Activated naive CD8-positive, alpha-beta T cell (primary cell): Measurements from ENCODE around the gene COPS8.

ENCODE experiments used
- H3K27ac Mint-ChIP-seq: one replicate; pipeline ENCODE4 v1.8.0; 2021; ENCODE audit warnings: mixed read lengths
- H3K27me3 Mint-ChIP-seq: one replicate; pipeline ENCODE4 v1.8.0; 2021; ENCODE audit warnings: mixed read lengths
- H3K36me3 Mint-ChIP-seq: one replicate; pipeline ENCODE4 v1.8.0; 2021; ENCODE audit warnings: mixed read lengths
- H3K4me1 Mint-ChIP-seq: one replicate; pipeline ENCODE4 v1.8.0; 2021; ENCODE audit warnings: low read depth, mixed read lengths
- H3K4me3 Mint-ChIP-seq: one replicate; pipeline ENCODE4 v1.8.0; 2021; ENCODE audit warnings: mild to moderate bottlenecking, mixed read lengths
- H3K9me3 Mint-ChIP-seq: one replicate; pipeline ENCODE4 v1.8.0; 2021; ENCODE audit warnings: low read depth, mixed read lengths

COPS8 gene

DNA sequence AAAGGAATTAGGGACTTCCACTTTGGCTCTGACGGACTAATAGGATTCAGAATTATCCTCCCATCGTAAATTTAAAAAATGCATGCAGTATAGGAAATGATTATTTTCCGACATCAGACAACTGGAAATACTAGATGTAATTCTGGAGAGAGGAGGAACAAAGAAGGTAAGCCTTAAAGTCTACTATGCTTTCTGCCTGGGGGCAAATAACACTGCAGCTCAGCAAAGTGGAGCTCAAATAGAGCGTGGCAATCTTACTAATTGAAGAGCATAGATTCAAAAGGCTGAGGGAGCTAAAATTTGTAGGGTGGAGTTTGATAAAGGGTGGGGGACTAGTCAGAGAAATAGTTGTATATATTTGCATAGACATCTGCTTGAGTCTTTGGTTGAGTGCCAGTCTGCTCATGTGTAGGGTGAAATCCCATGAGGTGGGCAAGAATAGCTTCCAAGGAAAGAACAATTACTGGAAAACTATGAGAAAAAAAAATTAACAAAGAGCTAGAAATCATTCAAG lies 23.8 kb downstream of the COPS8 start:
- peaks cover 30% of the 10 kb centered on the region for H3K36me3 Mint-ChIP-seq
- H3K27ac Mint-ChIP-seq, result no peak overlapping the region
- no peaks in the 10 kb centered on the region for H3K4me1 Mint-ChIP-seq
- H3K4me3 Mint-ChIP-seq, result no peak overlapping the region
- H3K9me3 Mint-ChIP-seq, result peaks cover 27% of the 10 kb centered on the region
- no peaks in the 10 kb centered on the region for H3K27me3 Mint-ChIP-seq

GRCh38 chr2:237113026-237113795 lies 27.5 kb downstream of the COPS8 start:
- Mint-ChIP-seq H3K27ac (no peak overlapping the region), H3K27me3 (no peaks in the 10 kb centered on the region), H3K4me3 (no peak overlapping the region), H3K4me1 (no peaks in the 10 kb centered on the region), H3K36me3 (peaks cover 11% of the 10 kb centered on the region), H3K9me3 (peaks cover 23% of the 10 kb centered on the region)

DNA sequence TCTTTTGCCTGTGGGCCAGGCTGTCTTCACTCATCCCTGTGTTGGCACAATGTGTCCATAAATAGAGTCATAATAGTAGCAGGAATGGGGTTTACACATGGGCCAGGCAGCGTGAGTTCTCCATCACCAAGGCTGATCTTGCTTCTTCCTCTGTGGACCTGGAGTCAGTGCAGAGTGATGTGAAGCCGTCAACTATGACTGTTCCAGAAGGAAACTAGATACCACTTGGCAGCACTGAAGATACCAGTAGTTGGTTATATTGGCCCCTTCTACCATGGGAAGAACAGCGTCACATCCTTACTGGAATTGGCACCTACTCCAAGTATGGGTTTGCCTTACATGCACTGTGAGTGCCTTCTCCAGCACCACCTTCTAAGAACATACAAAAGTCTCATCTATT lies 30.2 kb downstream of the COPS8 start:
- H3K9me3 Mint-ChIP-seq, result no peaks in the 10 kb centered on the region
- no peak overlapping the region for H3K27ac Mint-ChIP-seq
- H3K27me3 Mint-ChIP-seq, result no peaks in the 10 kb centered on the region
- peaks cover 4% of the 10 kb centered on the region for H3K36me3 Mint-ChIP-seq
- H3K4me1 Mint-ChIP-seq, result no peaks in the 10 kb centered on the region
- H3K4me3 Mint-ChIP-seq, result no peak overlapping the region

DNA sequence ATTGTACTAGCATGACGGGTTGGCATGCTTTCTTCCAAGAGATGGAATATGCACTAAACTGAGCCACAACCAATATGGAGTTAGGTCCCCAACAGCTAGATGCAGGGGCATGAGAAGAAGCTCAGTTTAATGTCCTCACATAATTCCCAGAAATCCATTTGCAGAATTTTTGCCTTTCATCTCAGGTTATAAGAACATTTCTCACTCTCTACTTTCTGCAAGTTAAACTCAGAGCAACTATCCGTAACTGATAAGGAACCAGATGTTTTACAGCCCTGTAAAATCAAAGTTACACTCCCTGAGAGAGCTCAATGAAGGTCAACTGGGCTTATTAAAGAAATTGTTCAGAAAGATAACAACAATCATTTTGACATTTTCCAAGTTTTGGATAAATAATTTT lies 30.7 kb downstream of the COPS8 start:
- Mint-ChIP-seq H3K36me3 (peaks cover 4% of the 10 kb centered on the region), H3K4me1 (no peaks in the 10 kb centered on the region), H3K4me3 (no peak overlapping the region), H3K9me3 (no peaks in the 10 kb centered on the region), H3K27ac (no peak overlapping the region), H3K27me3 (no peaks in the 10 kb centered on the region)

- no peak overlapping the region for H3K27ac Mint-ChIP-seq
Measured at GRCh38 chr2:237118025-237118424, 32.3 kb downstream of the COPS8 start.

GRCh38 chr2:237118561-237119155 lies 33.0 kb downstream of the COPS8 start:
- no peak overlapping the region for H3K4me3 Mint-ChIP-seq
- H3K36me3 Mint-ChIP-seq, result peaks cover 2% of the 10 kb centered on the region
- H3K27ac Mint-ChIP-seq, result no peak overlapping the region
- H3K27me3 Mint-ChIP-seq, result no peaks in the 10 kb centered on the region
- H3K9me3 Mint-ChIP-seq, result no peaks in the 10 kb centered on the region
- peaks cover 3% of the 10 kb centered on the region for H3K4me1 Mint-ChIP-seq

More at GRCh38 chr2:237118025-237118424, 32.3 kb downstream of the COPS8 start:
- Mint-ChIP-seq H3K9me3 (no peaks in the 10 kb centered on the region), H3K4me3 (no peak overlapping the region), H3K4me1 (peaks cover 3% of the 10 kb centered on the region), H3K27me3 (no peaks in the 10 kb centered on the region), H3K36me3 (peaks cover 4% of the 10 kb centered on the region)

DNA sequence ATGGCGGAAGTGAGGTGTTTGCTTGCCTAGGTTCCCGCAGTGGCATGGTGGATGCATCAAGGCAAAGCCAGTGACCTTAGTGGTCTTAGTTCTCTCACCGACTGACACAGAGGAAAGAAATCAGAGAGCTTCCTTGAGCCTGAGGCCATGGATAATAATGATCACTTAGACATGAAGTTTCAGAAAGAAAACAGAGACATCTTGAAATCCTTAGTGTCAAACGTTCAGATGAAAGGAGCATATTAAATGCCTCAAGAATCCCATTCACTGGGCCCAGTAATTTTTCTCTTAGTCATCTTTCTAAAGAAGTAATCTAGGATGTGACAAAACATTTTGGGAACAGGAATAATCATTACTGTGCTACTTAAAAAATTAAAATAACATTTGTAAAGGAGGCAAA lies 35.2 kb downstream of the COPS8 start:
- H3K36me3 Mint-ChIP-seq, result peaks cover 2% of the 10 kb centered on the region
- no peak overlapping the region for H3K27ac Mint-ChIP-seq
- peaks cover 3% of the 10 kb centered on the region for H3K4me1 Mint-ChIP-seq
- no peaks in the 10 kb centered on the region for H3K9me3 Mint-ChIP-seq
- H3K27me3 Mint-ChIP-seq, result no peaks in the 10 kb centered on the region
- no peak overlapping the region for H3K4me3 Mint-ChIP-seq

GRCh38 chr2:237121321-237121720 lies 35.6 kb downstream of the COPS8 start:
- Mint-ChIP-seq H3K4me3 (no peak overlapping the region), H3K4me1 (peaks cover 3% of the 10 kb centered on the region), H3K9me3 (no peaks in the 10 kb centered on the region), H3K36me3 (peaks cover 2% of the 10 kb centered on the region), H3K27me3 (no peaks in the 10 kb centered on the region), H3K27ac (no peak overlapping the region)

- Mint-ChIP-seq H3K36me3 (peaks cover 2% of the 10 kb centered on the region), H3K9me3 (no peaks in the 10 kb centered on the region), H3K4me3 (no peak overlapping the region), H3K27ac (peak overlapping the region; percentile 91), H3K27me3 (no peaks in the 10 kb centered on the region), H3K4me1 (peaks cover 3% of the 10 kb centered on the region)
Measured at GRCh38 chr2:237122214-237122666, 36.6 kb downstream of the COPS8 start.

DNA sequence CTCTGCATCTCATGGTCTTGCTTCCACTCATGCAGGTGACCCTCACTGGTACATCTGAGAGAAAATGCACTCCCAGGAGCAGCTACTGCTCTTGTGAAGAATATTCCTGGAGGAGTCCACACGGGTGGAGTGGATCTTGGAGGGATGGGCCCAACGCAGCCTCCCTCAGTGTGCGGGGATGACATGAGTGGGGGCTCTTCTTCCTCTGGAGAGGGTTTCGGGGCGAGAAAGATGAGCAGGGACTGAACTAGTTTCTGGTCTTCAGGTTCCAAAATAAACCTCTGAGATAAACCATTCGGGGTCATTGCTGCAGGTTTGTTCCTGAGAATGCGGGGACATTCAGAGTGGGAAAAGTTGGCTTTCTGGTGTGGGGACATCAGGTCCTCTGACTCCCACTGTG lies 39.1 kb downstream of the COPS8 start:
- Mint-ChIP-seq H3K27ac (no peak overlapping the region), H3K9me3 (no peaks in the 10 kb centered on the region), H3K36me3 (peaks cover 2% of the 10 kb centered on the region), H3K27me3 (no peaks in the 10 kb centered on the region), H3K4me1 (peaks cover 7% of the 10 kb centered on the region), H3K4me3 (no peak overlapping the region)

- H3K36me3 Mint-ChIP-seq, result no peaks in the 10 kb centered on the region
- no peaks in the 10 kb centered on the region for H3K9me3 Mint-ChIP-seq
- H3K27me3 Mint-ChIP-seq, result no peaks in the 10 kb centered on the region
- H3K4me1 Mint-ChIP-seq, result peaks cover 7% of the 10 kb centered on the region
- H3K27ac Mint-ChIP-seq, result no peak overlapping the region
- H3K4me3 Mint-ChIP-seq, result no peak overlapping the region
Measured at GRCh38 chr2:237125967-237126366, 40.3 kb downstream of the COPS8 start.

DNA sequence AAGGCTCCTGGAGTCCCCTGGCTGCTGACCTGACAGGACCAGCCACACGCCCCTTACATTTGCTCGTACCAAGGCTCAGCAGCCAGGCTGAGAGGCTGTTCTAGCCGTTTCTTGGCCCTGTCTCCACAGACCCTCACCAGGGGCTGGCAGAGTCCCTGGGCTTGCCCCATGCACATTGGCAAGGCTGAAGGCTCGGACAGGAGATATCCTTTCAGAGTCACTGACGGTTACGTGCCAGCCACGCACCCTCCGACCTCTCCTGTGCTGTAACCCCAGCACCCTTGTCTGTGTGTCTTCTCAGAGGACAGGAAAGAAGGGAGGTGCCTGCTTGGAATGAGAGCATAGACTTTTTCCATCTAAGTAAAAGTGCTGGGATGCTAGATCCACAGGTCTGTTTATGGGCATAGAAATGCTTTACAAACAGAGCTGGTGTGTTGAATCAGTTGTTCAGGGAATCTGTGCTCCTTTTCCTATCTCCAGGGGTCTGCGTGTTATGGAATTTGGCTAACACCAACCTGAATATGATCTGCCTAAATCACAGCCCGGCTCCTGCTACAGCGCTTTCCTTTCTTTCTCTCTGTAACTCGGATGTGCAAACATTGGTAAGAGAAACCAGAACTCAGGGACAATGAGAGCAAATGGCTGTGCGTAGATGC lies 41.0 kb downstream of the COPS8 start:
- Mint-ChIP-seq H3K4me1 (peaks cover 7% of the 10 kb centered on the region), H3K27me3 (no peaks in the 10 kb centered on the region), H3K27ac (no peak overlapping the region), H3K36me3 (no peaks in the 10 kb centered on the region), H3K9me3 (no peaks in the 10 kb centered on the region), H3K4me3 (no peak overlapping the region)

- Mint-ChIP-seq H3K4me3 (no peak overlapping the region), H3K27ac (no peak overlapping the region), H3K36me3 (no peaks in the 10 kb centered on the region), H3K27me3 (no peaks in the 10 kb centered on the region), H3K4me1 (peaks cover 3% of the 10 kb centered on the region), H3K9me3 (no peaks in the 10 kb centered on the region)
Measured at GRCh38 chr2:237128026-237128703, 42.5 kb downstream of the COPS8 start.

DNA sequence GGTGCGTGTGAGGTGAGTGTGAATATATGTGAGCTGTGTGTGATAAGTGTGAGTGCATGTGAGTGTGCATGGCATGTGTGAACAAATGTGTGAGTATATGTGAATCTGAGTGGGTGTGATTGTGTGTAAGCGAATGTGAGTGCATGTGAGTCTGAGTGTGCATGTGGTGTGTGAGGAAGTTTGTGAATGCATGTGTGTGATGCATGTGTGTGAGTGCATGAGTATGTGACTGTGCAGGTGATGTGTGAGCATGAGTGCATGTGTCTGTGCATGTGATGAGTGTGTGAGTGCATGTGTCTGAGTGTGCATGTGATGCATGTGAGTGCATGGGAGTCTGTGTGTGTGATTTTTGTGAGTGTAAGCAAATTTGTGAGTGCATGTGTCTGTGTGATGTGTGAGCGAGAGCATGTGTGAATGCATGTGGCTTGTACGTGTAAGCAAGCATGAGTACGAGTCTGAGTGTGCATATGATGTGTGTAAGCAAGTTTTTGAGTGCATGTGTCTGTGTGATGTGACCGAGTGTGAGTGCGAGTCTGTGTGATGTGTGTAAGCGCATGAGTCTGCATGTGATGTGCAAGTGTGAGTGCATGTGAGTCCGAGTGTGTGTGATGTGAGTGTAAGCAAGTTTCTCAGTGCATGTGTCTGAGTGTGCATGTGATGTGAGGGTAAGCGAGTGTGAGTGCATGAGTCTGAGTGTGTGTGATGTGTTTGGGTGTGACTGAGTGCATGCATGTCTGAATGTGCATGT lies 43.3 kb downstream of the COPS8 start:
- Mint-ChIP-seq H3K27me3 (no peaks in the 10 kb centered on the region), H3K36me3 (no peaks in the 10 kb centered on the region), H3K4me3 (no peak overlapping the region), H3K27ac (no peak overlapping the region), H3K9me3 (no peaks in the 10 kb centered on the region), H3K4me1 (peaks cover 3% of the 10 kb centered on the region)
